KMS-11 (cell line): ENCODE measurements around the gene TOR2A.

Experiments
- H2AFZ ChIP-seq: fragments of 200-600 bp; sonication (generic); 2 replicates; pipeline ENCODE4 v1.6.1; 2016; ENCODE audit warnings: antibody characterized with exemption, mixed run types, low read depth
- H3K27ac ChIP-seq: fragments of 200-600 bp; sonication (generic); 2 replicates; pipeline ENCODE4 v1.6.1; 2016; ENCODE audit warnings: mild to moderate bottlenecking, mixed run types
- H3K27me3 ChIP-seq: fragments of 200-600 bp; sonication (generic); 2 replicates; pipeline ENCODE4 v1.6.1; 2017; ENCODE audit warnings: mild to moderate bottlenecking, low read depth, mixed run types, moderate library complexity; ENCODE audit not compliant: insufficient read depth
- H3K36me3 ChIP-seq: fragments of 200-600 bp; sonication (generic); 2 replicates; pipeline ENCODE4 v1.6.1; 2017; ENCODE audit warnings: mild to moderate bottlenecking, mixed run types; ENCODE audit not compliant: insufficient read depth
- H3K4me1 ChIP-seq: fragments of 200-600 bp; sonication (generic); 2 replicates; pipeline ENCODE4 v1.6.1; 2016; ENCODE audit warnings: mild to moderate bottlenecking, low read depth, mixed run types; ENCODE audit not compliant: poor library complexity, severe bottlenecking
- H3K4me2 ChIP-seq: fragments of 200-600 bp; sonication (generic); 2 replicates; pipeline ENCODE4 v1.7.0; 2016; ENCODE audit warnings: mild to moderate bottlenecking, mixed run types
- H3K4me3 ChIP-seq: fragments of 200-600 bp; sonication (generic); IDR thresholded peaks from 2 replicates; pipeline ENCODE4 v1.6.1; 2017; ENCODE audit warnings: low read depth, low read length, mixed read lengths; ENCODE audit not compliant: insufficient read depth
- H3K79me2 ChIP-seq: fragments of 200-600 bp; sonication (generic); 2 replicates; pipeline ENCODE4 v1.6.1; 2016; ENCODE audit warnings: low read depth, mixed run types; ENCODE audit not compliant: insufficient read depth
- H3K9ac ChIP-seq: fragments of 200-600 bp; sonication (generic); 2 replicates; pipeline ENCODE4 v1.6.1; 2016; ENCODE audit warnings: mild to moderate bottlenecking, mixed run types
- H4K20me1 ChIP-seq: fragments of 200-600 bp; sonication (generic); 2 replicates; pipeline ENCODE4 v1.6.1; 2016; ENCODE audit warnings: mild to moderate bottlenecking, mixed run types; ENCODE audit not compliant: insufficient read depth
- TF ChIP-seq, protein P1 (sequence below): fragments of 200-600 bp; sonication (generic); conservative IDR thresholded peaks from 2 replicates; pipeline ENCODE4 v1.6.1; 2017; ENCODE audit warnings: low read depth, mild to moderate bottlenecking, antibody characterized with exemption, low read length, moderate library complexity, mixed read lengths

TOR2A gene

DNA sequence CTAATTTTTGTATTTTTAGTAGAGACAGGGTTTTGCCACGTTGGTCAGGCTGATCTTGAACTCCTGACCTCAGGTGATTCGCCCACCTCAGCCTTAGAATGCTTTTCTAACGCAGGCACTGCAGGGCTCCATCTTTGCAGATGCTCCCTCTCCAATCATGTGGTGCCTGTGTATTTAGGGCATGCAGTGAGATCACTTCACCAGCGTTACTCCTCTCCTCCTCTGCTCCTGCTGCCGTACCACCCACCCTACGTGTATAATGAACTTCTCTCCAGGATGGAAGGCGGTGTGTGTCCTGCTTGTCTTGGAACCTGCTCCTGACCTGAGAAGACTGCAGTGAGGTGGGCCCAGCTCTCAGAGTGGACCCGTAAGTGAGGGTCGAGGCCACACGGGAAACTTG is 42.0 kb downstream of the TOR2A start:
- Histone ChIP-seq H3K4me1 (no peaks in the 10 kb centered on the region), H3K27ac (no peak overlapping the region), H3K4me3 (no peak overlapping the region), H3K4me2 (no peak overlapping the region), H3K27me3 (no peaks in the 10 kb centered on the region), H2AFZ (no peak overlapping the region), H3K36me3 (no peaks in the 10 kb centered on the region), H3K9ac (no peak overlapping the region), H4K20me1 (no peaks in the 10 kb centered on the region), H3K79me2 (no peaks in the 10 kb centered on the region)
- TF ChIP-seq, protein P1, sequence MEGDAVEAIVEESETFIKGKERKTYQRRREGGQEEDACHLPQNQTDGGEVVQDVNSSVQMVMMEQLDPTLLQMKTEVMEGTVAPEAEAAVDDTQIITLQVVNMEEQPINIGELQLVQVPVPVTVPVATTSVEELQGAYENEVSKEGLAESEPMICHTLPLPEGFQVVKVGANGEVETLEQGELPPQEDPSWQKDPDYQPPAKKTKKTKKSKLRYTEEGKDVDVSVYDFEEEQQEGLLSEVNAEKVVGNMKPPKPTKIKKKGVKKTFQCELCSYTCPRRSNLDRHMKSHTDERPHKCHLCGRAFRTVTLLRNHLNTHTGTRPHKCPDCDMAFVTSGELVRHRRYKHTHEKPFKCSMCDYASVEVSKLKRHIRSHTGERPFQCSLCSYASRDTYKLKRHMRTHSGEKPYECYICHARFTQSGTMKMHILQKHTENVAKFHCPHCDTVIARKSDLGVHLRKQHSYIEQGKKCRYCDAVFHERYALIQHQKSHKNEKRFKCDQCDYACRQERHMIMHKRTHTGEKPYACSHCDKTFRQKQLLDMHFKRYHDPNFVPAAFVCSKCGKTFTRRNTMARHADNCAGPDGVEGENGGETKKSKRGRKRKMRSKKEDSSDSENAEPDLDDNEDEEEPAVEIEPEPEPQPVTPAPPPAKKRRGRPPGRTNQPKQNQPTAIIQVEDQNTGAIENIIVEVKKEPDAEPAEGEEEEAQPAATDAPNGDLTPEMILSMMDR: no peak

- no peaks in the 10 kb centered on the region for H3K79me2 ChIP-seq
- H3K4me3 ChIP-seq: no peak overlapping the region
- TF ChIP-seq, protein P1: no peak
- H3K27me3 ChIP-seq: no peaks in the 10 kb centered on the region
- H2AFZ ChIP-seq: no peak overlapping the region
- H3K4me2 ChIP-seq: no peak overlapping the region
- H4K20me1 ChIP-seq: no peaks in the 10 kb centered on the region
- no peaks in the 10 kb centered on the region for H3K36me3 ChIP-seq
- no peaks in the 10 kb centered on the region for H3K4me1 ChIP-seq
- H3K27ac ChIP-seq: no peak overlapping the region
- no peak overlapping the region for H3K9ac ChIP-seq
These were observed 43.0 kb downstream of the TOR2A start for GRCh38 chr9:127692071-127692470.

DNA sequence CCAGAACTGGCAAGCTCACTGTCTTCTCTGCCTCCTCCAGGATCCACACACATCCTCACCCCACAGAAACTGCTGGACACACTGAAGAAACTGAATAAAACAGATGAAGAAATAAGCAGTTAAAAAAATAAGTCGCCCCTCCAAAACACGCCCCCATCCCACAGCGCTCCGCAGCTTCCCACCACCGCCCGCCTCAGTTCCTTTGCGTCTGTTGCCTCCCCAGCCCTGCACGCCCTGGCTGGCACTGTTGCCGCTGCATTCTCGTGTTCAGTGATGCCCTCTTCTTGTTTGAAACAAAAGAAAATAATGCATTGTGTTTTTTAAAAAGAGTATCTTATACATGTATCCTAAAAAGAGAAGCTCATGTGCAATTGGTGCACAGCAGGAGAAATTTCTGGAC is 44.4 kb downstream of the TOR2A start:
- no peaks in the 10 kb centered on the region for H3K4me1 ChIP-seq
- H3K27me3 ChIP-seq: no peaks in the 10 kb centered on the region
- H3K27ac ChIP-seq: no peak overlapping the region
- H4K20me1 ChIP-seq: no peaks in the 10 kb centered on the region
- no peak overlapping the region for H3K4me2 ChIP-seq
- H2AFZ ChIP-seq: no peak overlapping the region
- TF ChIP-seq, protein P1: no peak
- H3K36me3 ChIP-seq: no peaks in the 10 kb centered on the region
- no peak overlapping the region for H3K9ac ChIP-seq
- H3K4me3 ChIP-seq: no peak overlapping the region
- H3K79me2 ChIP-seq: no peaks in the 10 kb centered on the region

DNA sequence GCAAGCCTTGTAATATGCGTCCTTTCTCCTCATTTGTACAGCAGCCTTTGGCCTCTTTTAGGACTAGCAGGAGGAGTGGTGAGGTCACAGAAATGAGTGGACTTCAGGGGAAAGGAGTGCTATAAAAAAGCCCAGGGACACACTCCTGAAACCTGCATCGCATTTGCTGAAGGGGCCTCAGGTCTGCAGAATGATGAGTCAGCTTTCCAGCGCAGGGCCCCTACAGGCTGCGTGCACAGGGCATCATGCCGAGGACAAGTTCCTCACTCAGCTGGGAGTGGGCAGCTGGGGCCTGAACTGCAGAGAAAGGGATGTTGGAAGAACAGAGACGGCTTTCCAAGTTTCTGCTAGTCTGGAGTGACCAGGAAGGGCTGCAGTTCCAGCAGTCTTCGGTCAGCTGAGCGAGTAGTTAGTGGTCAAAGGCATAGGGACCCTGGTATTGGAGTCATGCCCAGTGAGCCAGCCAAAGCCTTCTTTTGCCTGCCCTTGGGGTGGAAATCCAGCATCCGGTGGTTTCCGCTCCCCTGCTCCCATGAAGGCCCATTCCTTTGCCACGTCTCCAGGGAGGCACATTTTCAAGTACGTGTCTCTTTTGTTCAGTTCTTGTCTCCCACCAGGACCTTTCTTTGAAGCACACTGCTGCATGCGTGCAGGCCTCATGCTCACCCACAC is 45.6 kb downstream of the TOR2A start:
- Histone ChIP-seq H4K20me1 (no peaks in the 10 kb centered on the region), H3K36me3 (no peaks in the 10 kb centered on the region), H3K9ac (no peak overlapping the region), H3K27ac (no peak overlapping the region), H3K4me2 (no peak overlapping the region), H3K4me1 (no peaks in the 10 kb centered on the region), H3K4me3 (no peak overlapping the region), H3K27me3 (no peaks in the 10 kb centered on the region), H3K79me2 (no peaks in the 10 kb centered on the region), H2AFZ (no peak overlapping the region)
- TF ChIP-seq, protein P1: no peak
